OCI-LY7 (cell line): ENCODE results near the gene UVRAG. TPM values are rescaled to one million over a fixed set of nuclear protein-coding genes. Genes with fewer than 3 reads are reported as not detected.

Experiments used
- BruUV-seq: library from RNA; stranded (reverse); fragments of 400-500 nt; replicated peaks from 2 replicates; lab custom pipeline; 2021; lab: Mats Ljungman, UMichigan
- CTCF ChIA-PET: fragments of 300-600 bp; sonication (Branson Sonifier 250); formaldehyde crosslinking; loops from one replicate; lab custom pipeline; 2022; ENCODE audit warnings: antibody characterized with exemption; ENCODE audit not compliant: unreplicated experiment; lab: Charles Lee
- POLR2A ChIA-PET: fragments of 300-600 bp; sonication (Branson Sonifier 250); formaldehyde crosslinking; loops from one replicate; lab custom pipeline; 2022; ENCODE audit warnings: antibody characterized with exemption; lab: Charles Lee
- DNase-seq: peaks from one replicate; pipeline ENCODE4 v3.0.0-alpha.2; 2015; ENCODE audit warnings: low spot score
- H2AFZ ChIP-seq: fragments of 200-600 bp; sonication (generic), shearing (Covaris generic); 2 replicates; pipeline ENCODE4 v1.6.1; 2014; ENCODE audit warnings: mild to moderate bottlenecking, antibody characterized with exemption, low read length, moderate library complexity
- H3K27ac ChIP-seq: fragments of 200-600 bp; sonication (generic); 2 replicates; pipeline ENCODE4 v1.5.1; 2014; ENCODE audit warnings: mixed run types, low read depth, mild to moderate bottlenecking, moderate library complexity, low read length, inconsistent platforms; ENCODE audit not compliant: poor library complexity, severe bottlenecking
- H3K36me3 ChIP-seq: fragments of 200-600 bp; sonication (generic); 2 replicates; pipeline ENCODE4 v1.6.1; 2014; ENCODE audit warnings: mild to moderate bottlenecking, antibody characterized with exemption, low read length, moderate library complexity, mixed read lengths; ENCODE audit not compliant: insufficient read depth
- H3K4me1 ChIP-seq: fragments of 200-600 bp; sonication (generic); 2 replicates; pipeline ENCODE4 v1.5.1; 2014; ENCODE audit warnings: mild to moderate bottlenecking, low read length; ENCODE audit not compliant: insufficient read depth, poor library complexity, severe bottlenecking
- H3K4me2 ChIP-seq: fragments of 200-600 bp; sonication (generic); 2 replicates; pipeline ENCODE4 v1.6.1; 2014; ENCODE audit warnings: mild to moderate bottlenecking, low read length
- H3K4me3 ChIP-seq: fragments of 200-600 bp; sonication (generic); 2 replicates; pipeline ENCODE4 v1.5.1; 2014; ENCODE audit warnings: mild to moderate bottlenecking, low read depth, low read length; ENCODE audit not compliant: poor library complexity, severe bottlenecking
- H3K79me2 ChIP-seq: fragments of 200-600 bp; sonication (generic); 2 replicates; pipeline ENCODE4 v1.6.1; 2016; ENCODE audit warnings: low read depth, mild to moderate bottlenecking, low read length, moderate library complexity, mixed read lengths; ENCODE audit not compliant: insufficient read depth
- H3K9me2 ChIP-seq: fragments of 200-600 bp; sonication (generic); 2 replicates; pipeline ENCODE4 v1.6.1; 2016; ENCODE audit warnings: mild to moderate bottlenecking, low read length, mixed read lengths; ENCODE audit not compliant: insufficient read depth
- H3K9me3 ChIP-seq: fragments of 200-600 bp; sonication (generic); 2 replicates; pipeline ENCODE4 v1.6.1; 2014; ENCODE audit warnings: mild to moderate bottlenecking, mixed run types, low read length, mixed read lengths
- H4K20me1 ChIP-seq: fragments of 200-600 bp; sonication (generic); 2 replicates; pipeline ENCODE4 v1.6.1; 2014; ENCODE audit warnings: mild to moderate bottlenecking, antibody characterized with exemption, low read length, moderate library complexity, mixed read lengths; ENCODE audit not compliant: insufficient read depth
- EZH2phosphoT487 ChIP-seq: fragments of 200-600 bp; sonication (generic); IDR thresholded peaks from 2 replicates; pipeline ENCODE4 v1.6.1; 2018; ENCODE audit warnings: low read depth, borderline replicate concordance, mild to moderate bottlenecking, mixed run types, antibody characterized with exemption, low read length, moderate library complexity, mixed read lengths
- intact Hi-C: fragments of 100-400 bp; cut with micrococcal nuclease; formaldehyde crosslinking; loops from one replicate; pipeline ENCODE4 v1.10.0; 2022; ENCODE audit not compliant: unreplicated experiment
- total RNA-seq, 2 experiments: library from RNA; depleted of rRNA in 1 of 2; stranded (reverse); fragments of >200 nt in 1 of 2; shearing (Covaris generic) in 1 of 2; gene quantifications; 2 replicates each; pipeline ENCODE4 v1.2.3, GENCODE V29; 2014 to 2022
- TF ChIP-seq, protein P1 (sequence below): fragments of 200-600 bp; sonication (generic); conservative IDR thresholded peaks from 2 replicates; pipeline ENCODE4 v1.5.1; 2014; ENCODE audit warnings: mild to moderate bottlenecking, antibody characterized with exemption, low read length, moderate library complexity, mixed read lengths

The UVRAG gene
- total RNA-seq, 2 experiments from 2014 or later, result 43.7 to 73.3 TPM

DNA sequence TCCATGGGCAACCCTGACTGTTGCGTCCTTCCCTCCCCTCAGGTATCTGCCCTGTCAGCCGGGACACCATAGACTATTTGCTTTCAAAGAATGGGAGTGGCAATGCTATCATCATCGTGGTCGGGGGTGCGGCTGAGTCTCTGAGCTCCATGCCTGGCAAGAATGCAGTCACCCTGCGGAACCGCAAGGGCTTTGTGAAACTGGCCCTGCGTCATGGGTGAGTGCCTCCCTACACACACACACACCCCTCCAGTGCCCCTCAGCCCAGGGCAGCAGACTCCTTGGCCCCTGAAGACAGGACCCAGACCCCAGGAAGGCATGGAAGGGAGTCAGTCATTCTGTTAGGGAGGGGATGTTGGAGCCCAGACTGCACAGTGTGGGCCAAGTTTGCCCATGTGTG is 17.9 kb upstream of the UVRAG start:
- ChIA-PET POLR2A (interaction anchor here (0.7 kb wide), 1 partner anchor 11 kb away, joined by 5 read pairs; no protein-coding TSS in a partner anchor), CTCF (no interaction called here)
- peaks cover 7% of the 10 kb centered on the region for H3K4me1 ChIP-seq
- peaks cover 13% of the 10 kb centered on the region for H3K36me3 ChIP-seq
- DNase-seq, result no peak
- no peak overlapping the region for H3K4me3 ChIP-seq
- no peaks in the 10 kb centered on the region for H3K9me3 ChIP-seq
- no peaks in the 10 kb centered on the region for H3K79me2 ChIP-seq
- no peak overlapping the region for H3K4me2 ChIP-seq
- H3K9me2 ChIP-seq, result no peaks in the 10 kb centered on the region
- no TSS peak for BruUV-seq
- no peak overlapping the region for H3K27ac ChIP-seq
- H2AFZ ChIP-seq, result no peak overlapping the region
- no peak for TF ChIP-seq EZH2phosphoT487
- TF ChIP-seq, protein P1, sequence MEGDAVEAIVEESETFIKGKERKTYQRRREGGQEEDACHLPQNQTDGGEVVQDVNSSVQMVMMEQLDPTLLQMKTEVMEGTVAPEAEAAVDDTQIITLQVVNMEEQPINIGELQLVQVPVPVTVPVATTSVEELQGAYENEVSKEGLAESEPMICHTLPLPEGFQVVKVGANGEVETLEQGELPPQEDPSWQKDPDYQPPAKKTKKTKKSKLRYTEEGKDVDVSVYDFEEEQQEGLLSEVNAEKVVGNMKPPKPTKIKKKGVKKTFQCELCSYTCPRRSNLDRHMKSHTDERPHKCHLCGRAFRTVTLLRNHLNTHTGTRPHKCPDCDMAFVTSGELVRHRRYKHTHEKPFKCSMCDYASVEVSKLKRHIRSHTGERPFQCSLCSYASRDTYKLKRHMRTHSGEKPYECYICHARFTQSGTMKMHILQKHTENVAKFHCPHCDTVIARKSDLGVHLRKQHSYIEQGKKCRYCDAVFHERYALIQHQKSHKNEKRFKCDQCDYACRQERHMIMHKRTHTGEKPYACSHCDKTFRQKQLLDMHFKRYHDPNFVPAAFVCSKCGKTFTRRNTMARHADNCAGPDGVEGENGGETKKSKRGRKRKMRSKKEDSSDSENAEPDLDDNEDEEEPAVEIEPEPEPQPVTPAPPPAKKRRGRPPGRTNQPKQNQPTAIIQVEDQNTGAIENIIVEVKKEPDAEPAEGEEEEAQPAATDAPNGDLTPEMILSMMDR, result no peak
- intact Hi-C loops, result no loop called here
- H4K20me1 ChIP-seq, result no peaks in the 10 kb centered on the region

DNA sequence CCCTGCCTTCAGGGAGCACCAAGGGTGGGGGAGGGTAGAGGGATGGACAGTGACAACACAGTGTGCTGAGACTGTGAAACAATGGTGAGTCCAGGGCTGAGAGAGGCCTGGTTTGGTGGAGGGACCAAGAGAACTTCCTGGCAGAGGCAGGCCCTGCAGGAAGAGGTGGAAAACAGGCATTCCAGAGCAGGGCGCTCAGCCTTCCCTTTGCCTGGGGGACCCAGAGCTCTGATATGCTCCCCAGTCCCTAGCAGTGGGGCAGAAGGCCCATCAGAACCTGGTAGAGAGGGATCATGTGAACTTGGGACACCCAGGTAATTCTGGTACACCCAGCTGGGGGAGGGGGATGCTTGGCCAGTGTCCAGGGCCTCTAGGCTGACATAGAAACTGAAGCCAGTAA is 17.2 kb upstream of the UVRAG start:
- BruUV-seq, result no TSS peak
- POLR2A ChIA-PET, result no interaction called here
- no peak overlapping the region for H3K27ac ChIP-seq
- no peak overlapping the region for H3K4me3 ChIP-seq
- H3K4me2 ChIP-seq, result no peak overlapping the region
- H3K9me3 ChIP-seq, result no peaks in the 10 kb centered on the region
- no peaks in the 10 kb centered on the region for H3K79me2 ChIP-seq
- H4K20me1 ChIP-seq, result no peaks in the 10 kb centered on the region
- H3K9me2 ChIP-seq, result no peaks in the 10 kb centered on the region
- H2AFZ ChIP-seq, result no peak overlapping the region
- no peak for TF ChIP-seq EZH2phosphoT487
- TF ChIP-seq, protein P1, result no peak
- peaks cover 7% of the 10 kb centered on the region for H3K4me1 ChIP-seq
- intact Hi-C loops, result no loop called here
- CTCF ChIA-PET, result no interaction called here
- peaks cover 13% of the 10 kb centered on the region for H3K36me3 ChIP-seq
- no peak for DNase-seq

DNA sequence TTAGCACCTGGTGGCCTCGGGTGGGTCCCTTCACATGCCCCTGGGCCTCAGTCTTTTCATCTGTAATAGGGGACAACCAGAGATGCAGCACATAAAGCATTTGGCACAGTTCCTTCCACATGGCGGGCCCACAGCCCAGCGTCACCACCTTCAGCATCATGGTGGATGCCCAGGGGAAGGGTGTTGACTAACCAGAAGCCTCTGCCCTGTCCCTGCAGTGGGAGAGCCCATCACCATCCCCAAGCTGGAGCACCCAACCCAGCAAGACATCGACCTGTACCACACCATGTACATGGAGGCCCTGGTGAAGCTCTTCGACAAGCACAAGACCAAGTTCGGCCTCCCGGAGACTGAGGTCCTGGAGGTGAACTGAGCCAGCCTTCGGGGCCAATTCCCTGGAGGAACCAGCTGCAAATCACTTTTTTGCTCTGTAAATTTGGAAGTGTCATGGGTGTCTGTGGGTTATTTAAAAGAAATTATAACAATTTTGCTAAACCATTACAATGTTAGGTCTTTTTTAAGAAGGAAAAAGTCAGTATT is 14.8 kb upstream of the UVRAG start:
- Histone ChIP-seq H3K4me2 (no peak overlapping the region), H3K36me3 (peaks cover 13% of the 10 kb centered on the region), H3K9me3 (no peaks in the 10 kb centered on the region), H3K4me1 (peaks cover 7% of the 10 kb centered on the region), H3K79me2 (no peaks in the 10 kb centered on the region), H3K4me3 (no peak overlapping the region), H4K20me1 (no peaks in the 10 kb centered on the region), H3K27ac (no peak overlapping the region), H3K9me2 (no peaks in the 10 kb centered on the region), H2AFZ (no peak overlapping the region)
- DNase-seq, result no peak
- intact Hi-C loops, result loop anchor here (5.0 kb wide), 1 partner anchor 352 kb away; no protein-coding TSS in a partner anchor
- CTCF ChIA-PET, result no interaction called here
- TF ChIP-seq, protein P1, result no peak
- TF ChIP-seq EZH2phosphoT487, result no peak
- POLR2A ChIA-PET, result no interaction called here
- BruUV-seq, result no TSS peak
